ENCODE data around the gene NACC1. TPM values are rescaled to one million over a fixed set of nuclear protein-coding genes. Genes with fewer than 3 reads are reported as not detected.
A peak's percentile ranks its signal among the peaks of the same experiment; 100 is the strongest.
"Not testable (repeated sequence)": the region's sequence is repeated elsewhere in the genome, so short reads cannot be mapped to it uniquely, and the experiment has no call there.

The NACC1 gene
- total RNA-seq, 1 donor from 2014 or later, result 35.5 TPM

DNA sequence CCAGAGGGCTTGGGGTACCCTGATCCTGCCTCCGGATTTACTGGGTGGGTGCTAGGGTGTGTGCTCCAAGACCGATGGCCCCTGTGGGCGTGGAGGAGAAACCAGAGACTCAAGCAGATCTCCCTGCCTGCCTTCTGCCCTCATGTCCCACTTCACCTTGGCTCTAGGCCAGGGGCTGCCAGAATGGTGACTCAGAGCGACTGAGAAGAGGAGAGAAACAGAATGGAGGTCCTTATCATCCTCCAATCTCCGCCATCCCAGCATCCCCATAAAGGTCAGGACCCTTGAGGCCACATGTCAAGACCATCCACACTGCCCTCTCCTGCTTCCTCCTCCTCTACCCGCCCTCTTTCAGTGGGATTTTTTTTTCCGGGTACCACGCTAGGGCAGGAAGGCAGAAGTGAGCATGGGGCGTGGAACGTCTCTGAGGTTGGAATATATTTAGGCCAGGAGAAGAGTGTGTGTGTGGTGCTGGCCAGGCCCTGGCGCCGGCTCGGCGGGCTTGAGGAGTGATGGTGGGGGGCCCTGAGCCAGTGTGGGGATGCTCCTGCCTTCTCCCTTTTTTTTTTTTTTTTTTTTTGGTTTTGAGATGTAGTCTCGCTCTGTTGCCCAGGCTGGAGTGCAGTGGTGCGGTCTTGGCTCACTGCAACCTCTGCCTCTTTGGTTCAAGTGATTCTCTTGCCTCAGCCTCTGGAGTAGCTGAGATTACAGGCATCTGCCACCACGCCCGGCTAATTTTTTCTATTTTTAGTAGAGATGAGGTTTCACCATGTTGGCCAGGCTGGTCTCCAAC is 54.5 kb downstream of the NACC1 start:
- H3K27ac ChIP-seq, result peak overlapping the region; percentile 88 to 90
- intact Hi-C loops (cut with DNase I), result loop anchor here (1.0 to 5.0 kb wide), 2 partner anchors 22 to 35 kb away; partner anchors contain the start of genes IER2 and STX10
- no peak for TF ChIP-seq CTCF (IDR thresholded peaks at IDR 0.05)
- peak; percentile 80 to 95 for DNase-seq (ENCODE audit: low spot score in 2 of 2)
- no peaks in the 10 kb centered on the region for H3K9me3 ChIP-seq
- no peaks in the 10 kb centered on the region for H3K36me3 ChIP-seq
- peaks cover 2 to 22% of the 10 kb centered on the region in 2 donors for H3K4me1 ChIP-seq
- peak overlapping the region in 1 of 2 donors; percentile 37 for H3K4me3 ChIP-seq
- H3K27me3 ChIP-seq, result no peaks in the 10 kb centered on the region

DNA sequence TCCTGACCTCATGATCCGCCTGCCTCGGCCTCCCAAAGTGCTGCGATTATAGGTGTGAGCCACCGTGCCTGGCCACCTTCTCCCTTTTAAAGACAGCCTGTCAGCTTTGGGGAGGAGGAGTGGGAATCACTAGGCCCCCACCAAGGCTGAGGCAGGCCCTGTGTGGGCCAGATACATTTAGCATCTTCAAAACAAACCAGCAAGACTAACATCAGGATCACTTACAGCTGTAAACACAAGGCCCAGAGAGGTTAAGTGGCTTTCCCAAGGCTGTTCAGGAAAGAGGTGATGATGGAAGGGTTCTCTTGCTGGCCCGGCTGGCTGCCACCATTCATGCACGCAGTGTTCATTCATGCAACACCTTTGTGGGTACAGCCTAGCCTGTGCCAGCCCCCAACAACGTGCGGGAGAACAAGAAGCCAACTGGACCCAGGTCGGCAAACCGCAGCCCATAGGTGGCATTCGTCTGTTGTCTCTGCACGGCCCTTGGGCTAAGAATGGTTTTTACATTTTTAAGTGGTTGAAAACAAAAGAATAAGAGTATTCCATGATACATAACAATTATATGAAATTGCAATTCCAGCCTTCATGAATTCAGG is 55.2 kb downstream of the NACC1 start:
- DNase-seq (ENCODE audit: low spot score in 2 of 2), result no peak
- H3K27me3 ChIP-seq, result no peaks in the 10 kb centered on the region
- H3K9me3 ChIP-seq, result no peaks in the 10 kb centered on the region
- H3K27ac ChIP-seq, result peak overlapping the region; percentile 88 to 90
- intact Hi-C loops (cut with DNase I), result loop anchor here (5.0 kb wide), 1 partner anchor 34 kb away; no protein-coding TSS in a partner anchor
- peaks cover 2 to 18% of the 10 kb centered on the region in 2 donors for H3K4me1 ChIP-seq
- H3K4me3 ChIP-seq, result no peak overlapping the region
- H3K36me3 ChIP-seq, result no peaks in the 10 kb centered on the region
- no peak for TF ChIP-seq CTCF (IDR thresholded peaks at IDR 0.05)

DNA sequence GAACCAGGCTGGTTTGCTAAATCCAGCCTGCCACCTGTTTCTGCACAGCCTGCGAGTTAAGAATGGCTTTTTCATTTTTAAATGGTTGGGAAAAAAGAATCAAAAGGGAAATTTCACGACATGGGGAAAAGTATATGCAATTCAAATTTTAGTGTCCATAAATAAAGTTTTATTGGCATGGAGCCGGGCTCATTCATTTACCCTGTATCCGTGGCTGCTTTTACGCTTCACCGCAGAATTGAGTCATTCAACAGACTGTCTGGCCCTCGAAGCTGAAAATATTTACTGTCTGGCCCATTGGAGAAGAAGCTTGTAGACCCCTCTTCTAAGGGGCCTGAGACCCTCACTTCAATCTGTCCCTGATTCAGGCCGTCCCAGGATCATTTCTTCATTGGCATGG is 58.3 kb downstream of the NACC1 start:
- no peak for DNase-seq (ENCODE audit: low spot score in 2 of 2)
- Histone ChIP-seq H3K4me3 (no peak overlapping the region), H3K36me3 (no peaks in the 10 kb centered on the region), H3K27me3 (no peaks in the 10 kb centered on the region), H3K4me1 (peaks cover 2 to 16% of the 10 kb centered on the region in 2 donors), H3K9me3 (no peaks in the 10 kb centered on the region), H3K27ac (no peak overlapping the region)
- TF ChIP-seq CTCF (IDR thresholded peaks at IDR 0.05), result no peak
- intact Hi-C loops (cut with DNase I), result no loop called here

DNA sequence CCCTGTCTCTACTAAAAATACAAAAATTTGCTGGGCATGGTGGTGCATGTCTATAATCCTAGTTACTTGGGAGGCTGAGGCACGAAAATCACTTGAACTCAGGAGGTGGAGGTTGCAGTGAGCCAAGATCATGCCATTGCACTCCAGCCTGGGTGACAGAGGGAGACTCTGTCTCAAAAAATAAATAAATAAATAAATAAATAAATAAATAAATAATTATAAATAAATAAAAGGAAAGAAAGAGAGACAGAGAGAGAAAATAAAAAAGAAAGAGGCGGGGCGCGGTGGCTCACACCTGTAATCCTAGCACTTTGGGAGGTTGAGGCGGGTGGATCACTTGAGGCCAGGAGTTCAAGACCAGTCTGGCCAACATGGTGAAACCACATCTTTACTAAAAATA is 59.5 kb downstream of the NACC1 start:
- H3K9me3 ChIP-seq; H3K27me3 ChIP-seq; H3K27ac ChIP-seq; H3K36me3 ChIP-seq; DNase-seq (ENCODE audit: low spot score in 2 of 2); intact Hi-C loops (cut with DNase I); H3K4me3 ChIP-seq: not testable (repeated sequence)
- peaks cover 0 to 10% of the 10 kb centered on the region in 2 donors for H3K4me1 ChIP-seq

GRCh38 chr19:13178291-13178690 is 60.2 kb downstream of the NACC1 start:
- H3K36me3 ChIP-seq; DNase-seq (ENCODE audit: low spot score in 2 of 2); intact Hi-C loops (cut with DNase I); H3K27ac ChIP-seq; H3K4me3 ChIP-seq; H3K4me1 ChIP-seq; H3K9me3 ChIP-seq; H3K27me3 ChIP-seq: not testable (repeated sequence)

- Histone ChIP-seq H3K9me3 (no peaks in the 10 kb centered on the region), H3K4me1 (peaks cover 0 to 2% of the 10 kb centered on the region in 2 donors), H3K27me3 (no peaks in the 10 kb centered on the region), H3K27ac (peak overlapping the region in 1 of 2 donors; percentile 50), H3K36me3 (no peaks in the 10 kb centered on the region), H3K4me3 (peak overlapping the region in 1 of 2 donors; percentile 3)
- peak in 1 of 2 donors; percentile 75 for DNase-seq (ENCODE audit: low spot score in 2 of 2)
- TF ChIP-seq CTCF (IDR thresholded peaks at IDR 0.05), result no peak
- intact Hi-C loops (cut with DNase I), result no loop called here
Observed at GRCh38 chr19:13181747-13182388, 63.8 kb downstream of the NACC1 start.

DNA sequence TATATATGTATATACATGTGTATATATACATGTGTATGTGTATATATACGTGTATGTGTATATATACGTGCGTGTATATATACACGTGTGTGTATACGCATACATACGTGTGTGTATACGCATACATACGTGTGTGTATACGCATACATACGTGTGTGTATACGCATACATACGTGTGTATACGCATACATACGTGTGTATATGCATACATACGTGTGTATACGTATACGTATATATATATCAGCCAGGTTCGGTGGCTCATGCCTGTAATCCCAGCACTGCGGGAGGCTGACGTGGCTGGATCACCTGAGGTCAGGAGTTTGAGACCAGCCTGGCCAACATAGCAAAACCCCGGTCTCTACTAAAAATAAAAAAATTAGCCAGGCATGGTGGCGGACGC is 66.9 kb downstream of the NACC1 start:
- intact Hi-C loops (cut with DNase I); H3K27me3 ChIP-seq; H3K36me3 ChIP-seq: not testable (repeated sequence)

GRCh38 chr19:13185763-13186657 is 67.9 kb downstream of the NACC1 start:
- H3K4me3 ChIP-seq; H3K27ac ChIP-seq; DNase-seq (ENCODE audit: low spot score in 2 of 2); H3K9me3 ChIP-seq; intact Hi-C loops (cut with DNase I); H3K4me1 ChIP-seq; H3K36me3 ChIP-seq; H3K27me3 ChIP-seq: not testable (repeated sequence)

More for the DNA sequence above, 66.9 kb downstream of the NACC1 start:
- not testable (repeated sequence) for H3K4me1 ChIP-seq; DNase-seq (ENCODE audit: low spot score in 2 of 2); H3K4me3 ChIP-seq; H3K9me3 ChIP-seq; H3K27ac ChIP-seq

- intact Hi-C loops (cut with DNase I); H3K27ac ChIP-seq; H3K27me3 ChIP-seq; H3K9me3 ChIP-seq; H3K4me3 ChIP-seq; DNase-seq (ENCODE audit: low spot score in 2 of 2); H3K4me1 ChIP-seq; H3K36me3 ChIP-seq: not testable (repeated sequence)
Observed at GRCh38 chr19:13186688-13187087, 68.6 kb downstream of the NACC1 start.
